Liver (tissue), 9 donors: ENCODE data around the gene DOCK10. TPM values are rescaled to one million over a fixed set of nuclear protein-coding genes. Genes with fewer than 3 reads are reported as not detected.

Source experiments
- DNase-seq: peaks from one replicate; pipeline ENCODE4 v3.0.0-alpha.2; 2017; ENCODE audit warnings: low spot score
- H3K27ac ChIP-seq, 2 donors: one replicate each; pipeline ENCODE4 v1.7.0; 2013; ENCODE audit warnings: inconsistent platforms in 2 of 2, low read length in 2 of 2, control low read depth in 1 of 2, low read depth in 1 of 2, mild to moderate bottlenecking in 1 of 2
- H3K27me3 ChIP-seq, 4 donors: one replicate each; pipeline versions ENCODE4 v1.6.1 to v1.7.0; 2013; ENCODE audit warnings: low read length in 3 of 4, inconsistent platforms in 1 of 4, mild to moderate bottlenecking in 1 of 4, moderate library complexity in 1 of 4; ENCODE audit not compliant: control insufficient read depth in 4 of 4, insufficient read depth in 4 of 4
- H3K36me3 ChIP-seq, 4 donors: one replicate each; pipeline versions ENCODE4 v1.6.1 to v1.7.0; 2013; ENCODE audit warnings: low read length in 3 of 4, mild to moderate bottlenecking in 3 of 4, low read depth in 1 of 4, moderate library complexity in 1 of 4; ENCODE audit not compliant: control insufficient read depth in 4 of 4, insufficient read depth in 3 of 4
- H3K4me1 ChIP-seq, 4 donors: one replicate each; pipeline versions ENCODE4 v1.6.1 to v1.7.0; 2013; ENCODE audit warnings: low read length in 3 of 4, mild to moderate bottlenecking in 3 of 4, moderate library complexity in 1 of 4; ENCODE audit not compliant: control insufficient read depth in 4 of 4, insufficient read depth in 4 of 4
- H3K4me3 ChIP-seq, 3 donors: one replicate each; pipeline versions ENCODE4 v1.6.1 to v1.7.0; 2013; ENCODE audit warnings: low read length in 3 of 3, control low read depth in 1 of 3, low read depth in 1 of 3, mild to moderate bottlenecking in 1 of 3
- H3K9ac ChIP-seq, 2 donors: one replicate each; pipeline ENCODE4 v1.7.0; 2013; ENCODE audit warnings: low read length in 2 of 2, mild to moderate bottlenecking in 2 of 2, moderate library complexity in 2 of 2, control low read depth in 1 of 2, low read depth in 1 of 2
- H3K9me3 ChIP-seq, 4 donors: one replicate each; pipeline versions ENCODE4 v1.6.1 to v1.7.0; 2013; ENCODE audit warnings: low read length in 3 of 4; ENCODE audit not compliant: control insufficient read depth in 4 of 4
- EGR1 ChIP-seq, 2 donors: IDR thresholded peaks; 2 replicates each; pipeline ENCODE4 v1.6.1; 2016 to 2018; ENCODE audit warnings: antibody characterized with exemption in 2 of 2, low read depth in 2 of 2
- FOXA2 ChIP-seq: IDR thresholded peaks from 2 replicates; pipeline ENCODE4 v1.6.1; 2016; ENCODE audit warnings: antibody characterized with exemption
- GABPA ChIP-seq, 2 donors: IDR thresholded peaks in 1 of 2; conservative IDR thresholded peaks in 1 of 2; 2 replicates each; pipeline ENCODE4 v1.6.1; 2016; ENCODE audit warnings: antibody characterized with exemption in 2 of 2, mild to moderate bottlenecking in 1 of 2, moderate library complexity in 1 of 2
- HNF4A ChIP-seq, 2 donors: conservative IDR thresholded peaks; 2 replicates each; pipeline ENCODE4 v1.6.1; 2016; ENCODE audit warnings: antibody characterized with exemption in 2 of 2, mild to moderate bottlenecking in 2 of 2
- HNF4G ChIP-seq: IDR thresholded peaks from 2 replicates; pipeline ENCODE4 v1.6.1; 2016; ENCODE audit warnings: antibody characterized with exemption
- JUND ChIP-seq, 2 donors: IDR thresholded peaks; 2 replicates each; pipeline ENCODE4 v1.6.1; 2016; ENCODE audit warnings: antibody characterized with exemption in 2 of 2
- NR2F2 ChIP-seq: IDR thresholded peaks from 2 replicates; pipeline ENCODE4 v1.6.1; 2016; ENCODE audit warnings: antibody characterized with exemption
- RAD21 ChIP-seq, 2 donors: IDR thresholded peaks; 2 replicates each; pipeline ENCODE4 v1.6.1; 2016; ENCODE audit warnings: antibody characterized with exemption in 2 of 2, mild to moderate bottlenecking in 2 of 2
- RXRA ChIP-seq, 2 donors: IDR thresholded peaks; 2 replicates each; pipeline ENCODE4 v1.6.1; 2017 to 2018; ENCODE audit warnings: antibody characterized with exemption in 2 of 2, mild to moderate bottlenecking in 1 of 2
- SP1 ChIP-seq: IDR thresholded peaks from 2 replicates; pipeline ENCODE4 v1.6.1; 2018; ENCODE audit warnings: antibody characterized with exemption, mild to moderate bottlenecking
- TAF1 ChIP-seq: conservative IDR thresholded peaks from 2 replicates; pipeline ENCODE4 v1.6.1; 2016; ENCODE audit warnings: antibody characterized with exemption, mild to moderate bottlenecking
- YY1 ChIP-seq: IDR thresholded peaks from 2 replicates; pipeline ENCODE4 v1.6.1; 2016; ENCODE audit warnings: antibody characterized with exemption, mild to moderate bottlenecking
- WGBS: extraction: QIAGEN DNeasy Blood & Tissue Kit; methylation state at CpG from one replicate; pipeline ENCODE4 v1.1.7; 2013; 5-methylcytosine and 5-hydroxymethylcytosine counted together
- polyA plus RNA-seq, 2 donors: library from polyadenylated mRNA; stranded (reverse) in 1 of 2; unstranded in 1 of 2; fragments of 200-250 nt in 1 of 2; fragments of >200 nt in 1 of 2; fragmentation: Nextera tagmentation in 1 of 2; extraction: Ambion mirVana in 1 of 2; gene quantifications; one replicate each; pipeline versions ENCODE4 v1.2.1 to v1.2.3, GENCODE V29; 2013 to 2015
- total RNA-seq, 2 donors: library from RNA; depleted of rRNA; stranded (reverse); fragments of >200 nt; gene quantifications; one replicate each; pipeline ENCODE4 v1.2.3, GENCODE V29; 2014
- TF ChIP-seq, protein P1 (sequence below): fragments of 150-350 bp; IDR thresholded peaks from 2 replicates; pipeline ENCODE4 v1.5.1; 2017; ENCODE audit warnings: improper control_type of control experiment, low read depth, low read length; ENCODE audit not compliant: missing input control
- TF ChIP-seq, protein P2 (sequence below): IDR thresholded peaks from 2 replicates; pipeline ENCODE4 v1.6.1; 2016; ENCODE audit warnings: antibody characterized with exemption
- TF ChIP-seq, protein P3 (sequence below): IDR thresholded peaks from 2 replicates; pipeline ENCODE4 v1.6.1; 2016; ENCODE audit warnings: antibody characterized with exemption
- TF ChIP-seq, protein P4 (sequence below): IDR thresholded peaks from 2 replicates; pipeline ENCODE4 v1.6.1; 2016; ENCODE audit warnings: antibody characterized with exemption, mild to moderate bottlenecking
- donor health status: healthy.
- donor health status: healthy.
- donor health status: healthy.
- donor health status: healthy.
- donor health status: healthy.

Gene DOCK10
- total and polyA plus RNA-seq, 4 donors, result 1.2 to 15.3 (median 6.8) TPM

DNA sequence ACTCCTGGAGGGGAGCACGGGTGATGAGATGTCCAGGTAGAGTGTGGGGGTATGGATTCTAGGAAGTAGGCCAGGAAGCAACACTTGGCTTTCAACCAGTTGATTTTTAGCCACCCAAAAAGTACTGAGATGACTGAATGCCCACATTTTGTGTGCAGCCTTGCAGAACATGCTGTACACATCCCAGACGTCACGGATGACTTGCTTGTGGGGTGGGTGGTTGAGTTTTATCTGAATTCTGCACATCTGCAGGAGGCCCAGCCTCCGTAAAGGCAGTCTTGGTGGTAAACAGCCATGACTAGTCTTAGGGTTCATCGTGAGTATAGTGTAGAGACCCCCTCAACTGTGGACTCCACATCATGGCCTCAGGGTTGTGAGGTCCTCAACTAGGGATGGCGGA, 272.8 kb downstream of the DOCK10 start:
- 97% methylated on average over 6 of the region's 6 CpGs for WGBS
- DNase-seq, result no peak
- TF ChIP-seq YY1 (no peak), HNF4A (conservative IDR thresholded peaks at IDR 0.05) (no peak), TAF1 (no peak), HNF4G (no peak), EGR1 (IDR thresholded peaks at IDR 0.05; ENCODE audit: low read depth in 2 of 2) (no peak), NR2F2 (no peak), SP1 (no peak), RAD21 (IDR thresholded peaks at IDR 0.05) (no peak), FOXA2 (no peak)
- TF ChIP-seq, protein P1, sequence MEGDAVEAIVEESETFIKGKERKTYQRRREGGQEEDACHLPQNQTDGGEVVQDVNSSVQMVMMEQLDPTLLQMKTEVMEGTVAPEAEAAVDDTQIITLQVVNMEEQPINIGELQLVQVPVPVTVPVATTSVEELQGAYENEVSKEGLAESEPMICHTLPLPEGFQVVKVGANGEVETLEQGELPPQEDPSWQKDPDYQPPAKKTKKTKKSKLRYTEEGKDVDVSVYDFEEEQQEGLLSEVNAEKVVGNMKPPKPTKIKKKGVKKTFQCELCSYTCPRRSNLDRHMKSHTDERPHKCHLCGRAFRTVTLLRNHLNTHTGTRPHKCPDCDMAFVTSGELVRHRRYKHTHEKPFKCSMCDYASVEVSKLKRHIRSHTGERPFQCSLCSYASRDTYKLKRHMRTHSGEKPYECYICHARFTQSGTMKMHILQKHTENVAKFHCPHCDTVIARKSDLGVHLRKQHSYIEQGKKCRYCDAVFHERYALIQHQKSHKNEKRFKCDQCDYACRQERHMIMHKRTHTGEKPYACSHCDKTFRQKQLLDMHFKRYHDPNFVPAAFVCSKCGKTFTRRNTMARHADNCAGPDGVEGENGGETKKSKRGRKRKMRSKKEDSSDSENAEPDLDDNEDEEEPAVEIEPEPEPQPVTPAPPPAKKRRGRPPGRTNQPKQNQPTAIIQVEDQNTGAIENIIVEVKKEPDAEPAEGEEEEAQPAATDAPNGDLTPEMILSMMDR, result no peak

DNA sequence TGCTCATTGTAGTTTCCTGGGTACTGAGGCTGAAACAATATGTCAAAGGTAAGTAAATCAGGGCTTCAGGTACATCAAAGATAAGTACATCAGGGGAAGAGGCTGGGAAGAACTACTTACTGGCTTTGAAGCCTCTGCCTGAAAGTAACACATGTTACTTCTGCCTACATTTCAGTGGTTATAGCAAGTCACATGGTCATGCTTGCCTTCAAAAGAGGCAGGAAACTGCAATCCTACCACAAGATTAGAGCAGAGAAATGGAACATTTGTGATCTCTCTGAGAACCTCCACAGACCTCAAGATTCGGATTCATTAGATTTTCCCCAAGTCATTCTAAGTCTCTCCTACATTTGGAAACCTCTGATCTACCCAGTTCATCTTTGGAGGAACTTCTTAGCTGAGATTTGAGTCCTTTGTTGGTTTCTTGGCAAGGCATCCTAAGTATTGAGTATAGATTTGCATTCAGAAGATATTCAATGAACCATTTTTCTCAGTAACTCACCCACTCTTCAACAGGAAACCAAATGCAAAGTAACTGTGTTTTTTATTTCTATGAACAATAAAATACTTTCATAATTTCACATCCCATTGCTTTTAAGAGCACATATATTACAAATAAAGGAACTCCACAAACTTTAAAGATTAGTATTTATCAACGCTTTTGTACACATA, 277.6 kb downstream of the DOCK10 start:
- H3K9me3 ChIP-seq, result no peaks in the 10 kb centered on the region
- no peak overlapping the region for H3K27ac ChIP-seq
- H3K9ac ChIP-seq, result no peak overlapping the region
- DNase-seq, result no peak
- no peaks in the 10 kb centered on the region for H3K4me1 ChIP-seq
- TF ChIP-seq, protein P2, sequence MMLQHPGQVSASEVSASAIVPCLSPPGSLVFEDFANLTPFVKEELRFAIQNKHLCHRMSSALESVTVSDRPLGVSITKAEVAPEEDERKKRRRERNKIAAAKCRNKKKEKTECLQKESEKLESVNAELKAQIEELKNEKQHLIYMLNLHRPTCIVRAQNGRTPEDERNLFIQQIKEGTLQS, result no peak
- TF ChIP-seq JUND (IDR thresholded peaks at IDR 0.05) (no peak), SP1 (no peak), FOXA2 (no peak), YY1 (no peak), NR2F2 (no peak), EGR1 (IDR thresholded peaks at IDR 0.05; ENCODE audit: low read depth in 2 of 2) (no peak), GABPA (IDR thresholded peaks at IDR 0.05 in 1 of 2, conservative IDR thresholded peaks at IDR 0.05 in 1 of 2) (no peak), RXRA (IDR thresholded peaks at IDR 0.05) (no peak), TAF1 (no peak), RAD21 (IDR thresholded peaks at IDR 0.05) (no peak), HNF4G (no peak), HNF4A (conservative IDR thresholded peaks at IDR 0.05) (no peak)
- TF ChIP-seq, protein P3, sequence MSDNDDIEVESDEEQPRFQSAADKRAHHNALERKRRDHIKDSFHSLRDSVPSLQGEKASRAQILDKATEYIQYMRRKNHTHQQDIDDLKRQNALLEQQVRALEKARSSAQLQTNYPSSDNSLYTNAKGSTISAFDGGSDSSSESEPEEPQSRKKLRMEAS, result no peak
- TF ChIP-seq, protein P1, result no peak
- TF ChIP-seq, protein P4, sequence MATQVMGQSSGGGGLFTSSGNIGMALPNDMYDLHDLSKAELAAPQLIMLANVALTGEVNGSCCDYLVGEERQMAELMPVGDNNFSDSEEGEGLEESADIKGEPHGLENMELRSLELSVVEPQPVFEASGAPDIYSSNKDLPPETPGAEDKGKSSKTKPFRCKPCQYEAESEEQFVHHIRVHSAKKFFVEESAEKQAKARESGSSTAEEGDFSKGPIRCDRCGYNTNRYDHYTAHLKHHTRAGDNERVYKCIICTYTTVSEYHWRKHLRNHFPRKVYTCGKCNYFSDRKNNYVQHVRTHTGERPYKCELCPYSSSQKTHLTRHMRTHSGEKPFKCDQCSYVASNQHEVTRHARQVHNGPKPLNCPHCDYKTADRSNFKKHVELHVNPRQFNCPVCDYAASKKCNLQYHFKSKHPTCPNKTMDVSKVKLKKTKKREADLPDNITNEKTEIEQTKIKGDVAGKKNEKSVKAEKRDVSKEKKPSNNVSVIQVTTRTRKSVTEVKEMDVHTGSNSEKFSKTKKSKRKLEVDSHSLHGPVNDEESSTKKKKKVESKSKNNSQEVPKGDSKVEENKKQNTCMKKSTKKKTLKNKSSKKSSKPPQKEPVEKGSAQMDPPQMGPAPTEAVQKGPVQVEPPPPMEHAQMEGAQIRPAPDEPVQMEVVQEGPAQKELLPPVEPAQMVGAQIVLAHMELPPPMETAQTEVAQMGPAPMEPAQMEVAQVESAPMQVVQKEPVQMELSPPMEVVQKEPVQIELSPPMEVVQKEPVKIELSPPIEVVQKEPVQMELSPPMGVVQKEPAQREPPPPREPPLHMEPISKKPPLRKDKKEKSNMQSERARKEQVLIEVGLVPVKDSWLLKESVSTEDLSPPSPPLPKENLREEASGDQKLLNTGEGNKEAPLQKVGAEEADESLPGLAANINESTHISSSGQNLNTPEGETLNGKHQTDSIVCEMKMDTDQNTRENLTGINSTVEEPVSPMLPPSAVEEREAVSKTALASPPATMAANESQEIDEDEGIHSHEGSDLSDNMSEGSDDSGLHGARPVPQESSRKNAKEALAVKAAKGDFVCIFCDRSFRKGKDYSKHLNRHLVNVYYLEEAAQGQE, result no peak
- peaks cover 0 to 4% (median under 1%) of the 10 kb centered on the region in 4 donors for H3K36me3 ChIP-seq
- no peak overlapping the region for H3K4me3 ChIP-seq
- 89% methylated on average over 2 of the region's 2 CpGs for WGBS
- H3K27me3 ChIP-seq, result no peaks in the 10 kb centered on the region

More for the DNA sequence above, 272.8 kb downstream of the DOCK10 start:
- H3K27ac ChIP-seq, result no peak overlapping the region
- H3K27me3 ChIP-seq, result no peaks in the 10 kb centered on the region
- peaks cover 0 to 3% (median 0%) of the 10 kb centered on the region in 4 donors for H3K4me1 ChIP-seq
- no peak overlapping the region for H3K9ac ChIP-seq
- no peaks in the 10 kb centered on the region for H3K9me3 ChIP-seq
- no peak overlapping the region for H3K4me3 ChIP-seq
- H3K36me3 ChIP-seq, result peaks cover 0 to 10% (median 3%) of the 10 kb centered on the region in 4 donors
